Peyer's patch (tissue), 4 donors: ENCODE measurements around the gene CYFIP1.

Experiments used
- POLR2A ChIP-seq, 2 donors: fragments of 450-650 bp; IDR thresholded peaks; one replicate each; pipeline ENCODE4 v1.5.1; 2017; ENCODE audit warnings: antibody characterized with exemption in 2 of 2, mild to moderate bottlenecking in 2 of 2, moderate library complexity in 2 of 2
- TF ChIP-seq, protein P1 (sequence below), 6 experiments: fragments of 450-650 bp in 4 of 6; fragments of 200-600 bp in 2 of 6; sonication (generic) in 1 of 6; IDR thresholded peaks; one replicate each; pipeline ENCODE4 v1.5.1; 2017 to 2019; ENCODE audit warnings: antibody characterized with exemption in 6 of 6, mild to moderate bottlenecking in 3 of 6, moderate library complexity in 1 of 6

DNA sequence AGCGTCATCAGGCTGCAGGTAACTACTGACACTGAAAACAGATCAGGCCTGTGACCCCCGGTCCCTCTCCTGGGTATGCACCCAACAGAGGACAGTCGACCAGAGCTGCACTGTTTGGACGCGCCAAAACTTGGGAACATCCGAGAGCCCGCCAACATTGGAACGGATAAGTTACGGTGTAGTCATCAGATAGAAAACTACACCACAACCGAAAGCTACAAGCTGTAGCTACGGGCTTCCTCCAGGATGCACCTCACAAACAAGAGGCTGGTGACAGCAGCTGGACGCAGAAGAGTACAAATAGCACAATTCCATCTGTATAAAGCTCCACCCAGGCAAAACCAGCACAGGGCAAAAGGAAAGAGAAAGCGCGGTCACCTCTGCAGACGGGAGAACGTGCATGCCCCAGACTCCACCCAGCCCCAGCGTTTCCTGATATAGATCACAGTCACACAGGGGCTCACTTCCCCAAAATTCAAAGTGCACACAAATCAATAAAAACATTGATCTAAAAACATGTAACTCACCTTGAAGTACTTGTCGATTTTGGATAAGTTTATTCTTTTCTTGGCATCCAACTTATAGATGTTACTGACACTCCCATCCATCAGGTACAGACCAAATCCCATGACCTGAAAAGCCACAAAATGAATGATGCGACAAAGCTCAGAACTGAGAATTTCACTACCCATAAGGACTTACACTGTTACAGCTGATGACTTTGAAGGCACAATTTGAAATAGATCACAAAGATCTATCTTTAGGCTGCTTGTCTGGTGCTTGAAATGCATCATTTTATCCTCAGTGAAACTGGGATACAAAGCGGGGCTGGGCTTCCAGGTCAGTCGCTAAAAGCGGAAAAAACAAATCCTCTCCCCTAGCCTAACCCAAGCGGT, 43.3 kb downstream of the CYFIP1 start:
- TF ChIP-seq, protein P1, sequence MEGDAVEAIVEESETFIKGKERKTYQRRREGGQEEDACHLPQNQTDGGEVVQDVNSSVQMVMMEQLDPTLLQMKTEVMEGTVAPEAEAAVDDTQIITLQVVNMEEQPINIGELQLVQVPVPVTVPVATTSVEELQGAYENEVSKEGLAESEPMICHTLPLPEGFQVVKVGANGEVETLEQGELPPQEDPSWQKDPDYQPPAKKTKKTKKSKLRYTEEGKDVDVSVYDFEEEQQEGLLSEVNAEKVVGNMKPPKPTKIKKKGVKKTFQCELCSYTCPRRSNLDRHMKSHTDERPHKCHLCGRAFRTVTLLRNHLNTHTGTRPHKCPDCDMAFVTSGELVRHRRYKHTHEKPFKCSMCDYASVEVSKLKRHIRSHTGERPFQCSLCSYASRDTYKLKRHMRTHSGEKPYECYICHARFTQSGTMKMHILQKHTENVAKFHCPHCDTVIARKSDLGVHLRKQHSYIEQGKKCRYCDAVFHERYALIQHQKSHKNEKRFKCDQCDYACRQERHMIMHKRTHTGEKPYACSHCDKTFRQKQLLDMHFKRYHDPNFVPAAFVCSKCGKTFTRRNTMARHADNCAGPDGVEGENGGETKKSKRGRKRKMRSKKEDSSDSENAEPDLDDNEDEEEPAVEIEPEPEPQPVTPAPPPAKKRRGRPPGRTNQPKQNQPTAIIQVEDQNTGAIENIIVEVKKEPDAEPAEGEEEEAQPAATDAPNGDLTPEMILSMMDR (IDR thresholded peaks at IDR 0.05): no peak
- no peak for TF ChIP-seq POLR2A (IDR thresholded peaks at IDR 0.05)
